Measurements from ENCODE around the gene ENHO.

Gene ENHO

GRCh38 chr9:34522971-34523797, at the start of gene ENHO:
Gene ENHO (minus strand): TSS chr9:34522990. CDS start chr9:34521695, 1,295 bp downstream.
- DNase-seq (ENCODE audit: low read depth), result peak; percentile 57

GRCh38 chr9:34572092-34572491, 49.3 kb upstream of the ENHO start:
- no peak for DNase-seq (ENCODE audit: low read depth)

- no peak for DNase-seq (ENCODE audit: low read depth)
Measured at GRCh38 chr9:34571481-34571810, 48.7 kb upstream of the ENHO start.

GRCh38 chr9:34570809-34571480, 48.2 kb upstream of the ENHO start:
- no peak for DNase-seq (ENCODE audit: low read depth)

- DNase-seq (ENCODE audit: low read depth), result no peak
Measured at GRCh38 chr9:34570376-34570775, 47.6 kb upstream of the ENHO start.

- DNase-seq (ENCODE audit: low read depth), result no peak
Measured at GRCh38 chr9:34568774-34569173, 46.0 kb upstream of the ENHO start.

GRCh38 chr9:34568133-34568532, 45.3 kb upstream of the ENHO start:
- DNase-seq (ENCODE audit: low read depth), result no peak

GRCh38 chr9:34566972-34567371, 44.2 kb upstream of the ENHO start:
- DNase-seq (ENCODE audit: low read depth), result no peak

GRCh38 chr9:34566322-34566721, 43.5 kb upstream of the ENHO start:
- no peak for DNase-seq (ENCODE audit: low read depth)

- no peak for DNase-seq (ENCODE audit: low read depth)
Measured at GRCh38 chr9:34565856-34566255, 43.1 kb upstream of the ENHO start.

- no peak for DNase-seq (ENCODE audit: low read depth)
Measured at GRCh38 chr9:34564617-34565016, 41.8 kb upstream of the ENHO start.

GRCh38 chr9:34563262-34563661, 40.5 kb upstream of the ENHO start:
- DNase-seq (ENCODE audit: low read depth), result no peak

- DNase-seq (ENCODE audit: low read depth), result no peak
Measured at GRCh38 chr9:34562135-34562745, 39.5 kb upstream of the ENHO start.

GRCh38 chr9:34560599-34561214, 37.9 kb upstream of the ENHO start:
- DNase-seq (ENCODE audit: low read depth), result no peak

- DNase-seq (ENCODE audit: low read depth), result peak; percentile 51
Measured at GRCh38 chr9:34559624-34560455, 37.0 kb upstream of the ENHO start.

- DNase-seq (ENCODE audit: low read depth), result no peak
Measured at GRCh38 chr9:34558919-34559623, 36.3 kb upstream of the ENHO start.

- no peak for DNase-seq (ENCODE audit: low read depth)
Measured at GRCh38 chr9:34558364-34558763, 35.6 kb upstream of the ENHO start.

GRCh38 chr9:34557426-34558321, 34.9 kb upstream of the ENHO start:
- DNase-seq (ENCODE audit: low read depth), result no peak

GRCh38 chr9:34556949-34557348, 34.2 kb upstream of the ENHO start:
- DNase-seq (ENCODE audit: low read depth), result no peak

- no peak for DNase-seq (ENCODE audit: low read depth)
Measured at GRCh38 chr9:34555936-34556525, 33.2 kb upstream of the ENHO start.
